Measurements from ENCODE around the gene SH3TC2. TPM values are rescaled to one million over a fixed set of nuclear protein-coding genes. Genes with fewer than 3 reads are reported as not detected.

SH3TC2 gene
- total RNA-seq, 1 donor from 2014 or later = not detected

DNA sequence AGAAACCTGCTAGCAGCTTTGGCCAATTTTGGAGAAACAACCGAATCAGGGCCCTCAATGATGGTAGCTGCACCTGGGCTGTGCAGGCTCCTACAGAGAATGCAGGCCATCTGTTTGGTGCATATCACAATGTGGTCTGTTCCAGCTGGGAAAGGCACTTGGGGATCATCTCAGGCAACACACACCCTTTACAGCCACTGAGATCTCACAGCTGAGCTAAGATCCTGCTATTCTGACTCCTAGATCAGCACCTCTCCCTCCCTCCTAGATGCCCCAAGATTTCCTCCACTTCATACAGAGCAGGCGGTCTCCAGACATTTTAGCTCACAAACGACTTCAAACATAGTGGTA, 100.7 kb downstream of the SH3TC2 start:
- Mint-ChIP-seq H3K27ac (no peak overlapping the region), H3K36me3 (ENCODE audit: low read depth) (no peaks in the 10 kb centered on the region), H3K4me1 (peaks cover 4% of the 10 kb centered on the region), H3K27me3 (no peaks in the 10 kb centered on the region), H3K4me3 (no peak overlapping the region), H3K9me3 (no peaks in the 10 kb centered on the region)
- ChIA-PET CTCF (interaction anchor here (0.9 to 15.8 kb wide), 2 partner anchors 152 to 226 kb away, joined by 5 to 548 read pairs; no protein-coding TSS in a partner anchor), POLR2A (no interaction called here)
- DNase-seq (no peak), ATAC-seq (ENCODE audit: low read depth) (no peak)
- intact Hi-C loops (cut with micrococcal nuclease) = no loop called here
- TF ChIP-seq, protein P1, sequence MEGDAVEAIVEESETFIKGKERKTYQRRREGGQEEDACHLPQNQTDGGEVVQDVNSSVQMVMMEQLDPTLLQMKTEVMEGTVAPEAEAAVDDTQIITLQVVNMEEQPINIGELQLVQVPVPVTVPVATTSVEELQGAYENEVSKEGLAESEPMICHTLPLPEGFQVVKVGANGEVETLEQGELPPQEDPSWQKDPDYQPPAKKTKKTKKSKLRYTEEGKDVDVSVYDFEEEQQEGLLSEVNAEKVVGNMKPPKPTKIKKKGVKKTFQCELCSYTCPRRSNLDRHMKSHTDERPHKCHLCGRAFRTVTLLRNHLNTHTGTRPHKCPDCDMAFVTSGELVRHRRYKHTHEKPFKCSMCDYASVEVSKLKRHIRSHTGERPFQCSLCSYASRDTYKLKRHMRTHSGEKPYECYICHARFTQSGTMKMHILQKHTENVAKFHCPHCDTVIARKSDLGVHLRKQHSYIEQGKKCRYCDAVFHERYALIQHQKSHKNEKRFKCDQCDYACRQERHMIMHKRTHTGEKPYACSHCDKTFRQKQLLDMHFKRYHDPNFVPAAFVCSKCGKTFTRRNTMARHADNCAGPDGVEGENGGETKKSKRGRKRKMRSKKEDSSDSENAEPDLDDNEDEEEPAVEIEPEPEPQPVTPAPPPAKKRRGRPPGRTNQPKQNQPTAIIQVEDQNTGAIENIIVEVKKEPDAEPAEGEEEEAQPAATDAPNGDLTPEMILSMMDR (IDR thresholded peaks at IDR 0.05) = no peak

DNA sequence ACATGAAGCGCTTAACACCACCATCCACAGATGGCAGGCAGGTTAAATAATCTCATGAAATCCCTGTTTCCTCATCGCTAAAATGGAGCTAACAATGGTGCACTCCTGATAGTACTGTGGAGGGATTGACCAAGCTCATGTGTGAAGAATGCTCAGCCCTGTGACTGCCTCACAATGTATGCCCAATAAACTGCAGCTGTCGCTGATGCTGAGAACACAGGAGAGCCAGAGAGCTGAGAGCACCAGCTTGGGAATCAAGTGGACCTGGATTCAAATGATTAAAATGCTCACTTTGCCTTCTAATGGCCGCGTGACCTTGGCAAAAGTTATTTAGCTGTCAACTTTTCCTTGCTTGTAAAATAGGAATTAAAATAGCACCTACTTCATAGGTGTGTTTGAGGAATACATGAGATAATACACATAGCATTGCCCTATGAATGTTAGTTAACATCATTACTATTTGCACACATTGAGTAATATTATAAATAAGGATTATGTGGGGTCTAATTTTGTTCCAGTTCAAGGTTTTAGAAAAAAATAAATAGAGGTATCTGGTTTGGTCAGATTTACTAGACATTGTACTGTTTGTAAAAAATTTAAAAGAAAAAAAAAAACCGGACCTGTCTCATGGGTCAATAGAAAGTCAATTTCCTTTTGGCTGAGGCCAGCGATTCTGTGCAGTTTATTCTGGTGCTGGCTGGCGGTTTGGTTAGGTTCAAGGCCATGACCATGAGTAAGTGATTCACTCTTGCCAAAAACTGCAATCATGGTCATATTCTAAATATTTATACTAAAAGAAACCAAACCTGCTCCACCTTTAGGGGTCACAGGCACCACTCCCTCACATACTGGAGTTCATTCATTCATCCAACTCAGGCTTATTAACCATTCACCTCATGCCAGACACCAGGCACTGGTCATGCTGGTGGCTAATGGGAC, 101.3 kb downstream of the SH3TC2 start:
- CTCF ChIA-PET = interaction anchor here (0.9 to 15.8 kb wide), 3 partner anchors 141 to 226 kb away, joined by 4 to 548 read pairs (median 5); no protein-coding TSS in a partner anchor
- Mint-ChIP-seq H3K27ac (no peak overlapping the region), H3K9me3 (no peaks in the 10 kb centered on the region), H3K36me3 (ENCODE audit: low read depth) (no peaks in the 10 kb centered on the region), H3K27me3 (no peaks in the 10 kb centered on the region), H3K4me3 (no peak overlapping the region), H3K4me1 (peaks cover 4% of the 10 kb centered on the region)
- POLR2A ChIA-PET = no interaction called here
- ATAC-seq (ENCODE audit: low read depth) (no peak), DNase-seq (no peak)
- TF ChIP-seq, protein P1 (IDR thresholded peaks at IDR 0.05) = no peak
- intact Hi-C loops (cut with micrococcal nuclease) = no loop called here

- intact Hi-C loops (cut with micrococcal nuclease) = no loop called here
- DNase-seq (no peak), ATAC-seq (ENCODE audit: low read depth) (no peak)
- H3K27ac Mint-ChIP-seq = no peak overlapping the region
- POLR2A ChIA-PET = no interaction called here
- no peaks in the 10 kb centered on the region for H3K9me3 Mint-ChIP-seq
- peaks cover 4% of the 10 kb centered on the region for H3K4me1 Mint-ChIP-seq
- no peaks in the 10 kb centered on the region for H3K36me3 Mint-ChIP-seq (ENCODE audit: low read depth)
- TF ChIP-seq, protein P1 (IDR thresholded peaks at IDR 0.05) = no peak
- peaks cover 2% of the 10 kb centered on the region for H3K27me3 Mint-ChIP-seq
- CTCF ChIA-PET = interaction anchor here (1.0 to 15.8 kb wide), 4 partner anchors 140 to 224 kb away, joined by 3 to 548 read pairs (median 30); no protein-coding TSS in a partner anchor
- H3K4me3 Mint-ChIP-seq = no peak overlapping the region
Measured at GRCh38 chr5:148960070-148960769, 102.6 kb downstream of the SH3TC2 start.

- TF ChIP-seq, protein P1 (IDR thresholded peaks at IDR 0.05) = no peak
- H3K4me3 Mint-ChIP-seq = no peak overlapping the region
- no peaks in the 10 kb centered on the region for H3K36me3 Mint-ChIP-seq (ENCODE audit: low read depth)
Measured at GRCh38 chr5:148957591-148958202, 105.2 kb downstream of the SH3TC2 start.

More at GRCh38 chr5:148957591-148958202, 105.2 kb downstream of the SH3TC2 start:
- no peak overlapping the region for H3K27ac Mint-ChIP-seq
- CTCF ChIA-PET = interaction anchor here (0.6 to 15.8 kb wide), 34 partner anchors 8 to 244 kb away, joined by 3 to 548 read pairs (median 4); no protein-coding TSS in a partner anchor
- H3K27me3 Mint-ChIP-seq = peaks cover 2% of the 10 kb centered on the region
- no peaks in the 10 kb centered on the region for H3K9me3 Mint-ChIP-seq
- POLR2A ChIA-PET = interaction anchor here (0.6 to 1.1 kb wide), 3 partner anchors 131 to 216 kb away, joined by 3 to 5 read pairs (median 3); partner anchors contain the start of gene ADRB2
- H3K4me1 Mint-ChIP-seq = no peaks in the 10 kb centered on the region
- ATAC-seq (ENCODE audit: low read depth) (peak; percentile 66), DNase-seq (peak; percentile 27)
- intact Hi-C loops (cut with micrococcal nuclease) = loop anchor here (1.0 to 5.0 kb wide), 6 partner anchors 41 to 224 kb away; no protein-coding TSS in a partner anchor

Data from activated B cell treated with CpG ODN at 0.5 μM for 24 hours (primary cell).